ENCODE data around the gene KLC3.

DNA sequence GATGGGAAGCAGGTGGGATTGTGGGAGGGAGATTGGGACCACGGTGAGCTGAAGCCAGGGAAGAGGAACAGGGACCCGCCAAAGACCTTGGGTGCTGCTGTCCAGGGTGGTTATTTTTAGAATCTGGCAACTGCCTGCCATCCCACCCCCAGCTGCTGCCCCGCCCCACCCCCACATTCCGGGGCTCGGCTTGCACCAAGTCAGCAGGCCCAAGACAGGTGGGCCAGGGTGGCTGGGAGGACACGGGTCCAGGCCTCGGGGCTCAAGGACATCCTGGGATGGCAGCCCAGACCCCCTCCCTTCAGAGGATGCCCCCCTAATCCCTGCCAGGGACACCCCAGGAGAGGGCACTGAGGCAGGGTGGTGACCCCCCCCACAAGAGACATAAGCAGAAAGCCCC is 18.7 kb upstream of the KLC3 start:
- no peak for TF ChIP-seq POLR2A (IDR thresholded peaks at IDR 0.05)
- TF ChIP-seq, protein P1, sequence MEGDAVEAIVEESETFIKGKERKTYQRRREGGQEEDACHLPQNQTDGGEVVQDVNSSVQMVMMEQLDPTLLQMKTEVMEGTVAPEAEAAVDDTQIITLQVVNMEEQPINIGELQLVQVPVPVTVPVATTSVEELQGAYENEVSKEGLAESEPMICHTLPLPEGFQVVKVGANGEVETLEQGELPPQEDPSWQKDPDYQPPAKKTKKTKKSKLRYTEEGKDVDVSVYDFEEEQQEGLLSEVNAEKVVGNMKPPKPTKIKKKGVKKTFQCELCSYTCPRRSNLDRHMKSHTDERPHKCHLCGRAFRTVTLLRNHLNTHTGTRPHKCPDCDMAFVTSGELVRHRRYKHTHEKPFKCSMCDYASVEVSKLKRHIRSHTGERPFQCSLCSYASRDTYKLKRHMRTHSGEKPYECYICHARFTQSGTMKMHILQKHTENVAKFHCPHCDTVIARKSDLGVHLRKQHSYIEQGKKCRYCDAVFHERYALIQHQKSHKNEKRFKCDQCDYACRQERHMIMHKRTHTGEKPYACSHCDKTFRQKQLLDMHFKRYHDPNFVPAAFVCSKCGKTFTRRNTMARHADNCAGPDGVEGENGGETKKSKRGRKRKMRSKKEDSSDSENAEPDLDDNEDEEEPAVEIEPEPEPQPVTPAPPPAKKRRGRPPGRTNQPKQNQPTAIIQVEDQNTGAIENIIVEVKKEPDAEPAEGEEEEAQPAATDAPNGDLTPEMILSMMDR (IDR thresholded peaks at IDR 0.05) = no peak

All from esophagus squamous epithelium (tissue), 4 donors.